Left lung (tissue), 10 donors: ENCODE measurements around the gene NR2F2. TPM values are rescaled to one million over a fixed set of nuclear protein-coding genes. Genes with fewer than 3 reads are reported as not detected.
A peak's percentile ranks its signal among the peaks of the same experiment; 100 is the strongest.

Experiments used
- ATAC-seq: fragments of 200-7000 bp; cut with Tn5 transposase; one replicate; pipeline ENCODE4 v1.9.1; 2020; ENCODE audit warnings: moderate library complexity
- DNase-seq, 4 donors: peaks; one replicate each; pipeline ENCODE4 v3.0.0-alpha.2; 2013 to 2020
- H3K27ac ChIP-seq, 2 donors: fragments of 200-600 bp; sonication (generic) in 1 of 2; one replicate each; pipeline versions ENCODE4 v1.5.0 to v1.8.0; 2020 to 2021
- H3K27me3 ChIP-seq, 2 donors: fragments of 200-600 bp; sonication (generic) in 1 of 2; one replicate each; pipeline versions ENCODE4 v1.5.0 to v1.8.0; 2020 to 2021
- H3K36me3 ChIP-seq, 2 donors: fragments of 200-600 bp; sonication (generic) in 1 of 2; one replicate each; pipeline versions ENCODE4 v1.5.0 to v1.8.0; 2020 to 2021
- H3K4me1 ChIP-seq, 2 donors: fragments of 200-600 bp; one replicate each; pipeline ENCODE4 v1.8.0; 2021
- H3K4me3 ChIP-seq, 2 donors: fragments of 200-600 bp; sonication (generic) in 1 of 2; one replicate each; pipeline versions ENCODE4 v1.5.0 to v1.8.0; 2020 to 2021; ENCODE audit warnings: mild to moderate bottlenecking in 1 of 2
- H3K9me3 ChIP-seq, 2 donors: fragments of 200-600 bp; sonication (generic) in 1 of 2; one replicate each; pipeline versions ENCODE4 v1.5.0 to v1.8.0; 2020 to 2021
- CTCF ChIP-seq, 2 donors: fragments of 200-600 bp; sonication (generic) in 1 of 2; IDR thresholded peaks; one replicate each; pipeline versions ENCODE4 v1.5.0 to v1.8.0; 2021; ENCODE audit warnings: antibody characterized with exemption in 2 of 2
- intact Hi-C, 2 donors: fragments of 100-400 bp; cut with DNase I; formaldehyde crosslinking; loops; one replicate each; pipeline versions ENCODE4 v1.11.2 to v1.14.2; 2022
- polyA plus RNA-seq, 6 donors: library from polyadenylated mRNA; unstranded; fragments of 120-200 nt; gene quantifications; one replicate each; pipeline ENCODE4 v1.2.1, GENCODE V29; 2013; ENCODE audit not compliant: insufficient read length in 6 of 6
- total RNA-seq, 2 donors: library from RNA; stranded (reverse); fragmentation: NEBNext Ultra II Directional; extraction: Animal tissue kit (Norgen Biotek cat#: 25700); gene quantifications; one replicate each; pipeline ENCODE4 v1.2.1, GENCODE V29; 2021
- donor health status: DM: no; HTN: yes; CAD: no.
- donor health status: DM: no; HTN: no; CAD: no.

NR2F2 gene
- total and polyA plus RNA-seq, 8 donors = 53.4 to 168 (median 149) TPM

GRCh38 chr15:96324192-96324895, 6.2 kb upstream of the NR2F2 start:
- H3K4me1 ChIP-seq = peaks cover 0 to 4% of the 10 kb centered on the region in 2 donors
- H3K9me3 ChIP-seq = no peaks in the 10 kb centered on the region
- peak overlapping the region; percentile 78 to 94 for H3K27ac ChIP-seq
- TF ChIP-seq CTCF (IDR thresholded peaks at IDR 0.05) = no peak
- H3K36me3 ChIP-seq = no peaks in the 10 kb centered on the region
- H3K27me3 ChIP-seq = peaks cover 15 to 100% of the 10 kb centered on the region in 2 donors
- intact Hi-C loops = loop anchor here in 1 of 2 donors (10.0 kb wide), 1 partner anchor 1040 kb away; no protein-coding TSS in a partner anchor
- DNase-seq (no peak), ATAC-seq (no peak)
- H3K4me3 ChIP-seq = peak overlapping the region; percentile 40 to 41

- H3K36me3 ChIP-seq = no peaks in the 10 kb centered on the region
- peaks cover 0 to 10% of the 10 kb centered on the region in 2 donors for H3K4me1 ChIP-seq
- no peak for ATAC-seq
- intact Hi-C loops = loop anchor here in 1 of 2 donors (10.0 kb wide), 1 partner anchor 1040 kb away; no protein-coding TSS in a partner anchor
- no peak for DNase-seq
- no peaks in the 10 kb centered on the region for H3K9me3 ChIP-seq
- peak overlapping the region; percentile 40 to 41 for H3K4me3 ChIP-seq
- TF ChIP-seq CTCF (IDR thresholded peaks at IDR 0.05) = no peak
- peak overlapping the region; percentile 78 to 94 for H3K27ac ChIP-seq
- H3K27me3 ChIP-seq = peaks cover 15 to 100% of the 10 kb centered on the region in 2 donors
These were observed 5.5 kb upstream of the NR2F2 start for GRCh38 chr15:96324940-96325540.

- H3K4me3 ChIP-seq = peak overlapping the region; percentile 40 to 41
- DNase-seq (peak in 1 of 4 donors; percentile 54), ATAC-seq (no peak)
- no peaks in the 10 kb centered on the region for H3K9me3 ChIP-seq
- H3K36me3 ChIP-seq = no peaks in the 10 kb centered on the region
- intact Hi-C loops = loop anchor here in 1 of 2 donors (10.0 kb wide), 1 partner anchor 1041 kb away; no protein-coding TSS in a partner anchor
- peaks cover 0 to 10% of the 10 kb centered on the region in 2 donors for H3K4me1 ChIP-seq
- TF ChIP-seq CTCF (IDR thresholded peaks at IDR 0.05) = no peak
- H3K27me3 ChIP-seq = peaks cover 15 to 100% of the 10 kb centered on the region in 2 donors
- H3K27ac ChIP-seq = peak overlapping the region; percentile 78 to 94
These were observed 4.8 kb upstream of the NR2F2 start for GRCh38 chr15:96325541-96326327.

GRCh38 chr15:96326328-96327154, 4.0 kb upstream of the NR2F2 start:
- Histone ChIP-seq H3K36me3 (no peaks in the 10 kb centered on the region), H3K27ac (peak overlapping the region; percentile 78 to 94), H3K4me3 (peak overlapping the region; percentile 40 to 41), H3K27me3 (peaks cover 15 to 98% of the 10 kb centered on the region in 2 donors), H3K9me3 (no peaks in the 10 kb centered on the region), H3K4me1 (peaks cover 0 to 10% of the 10 kb centered on the region in 2 donors)
- peak in 3 of 4 donors; percentile 46 to 83 (median 60) for DNase-seq
- ATAC-seq = peak; percentile 34
- no peak for TF ChIP-seq CTCF (IDR thresholded peaks at IDR 0.05)
- intact Hi-C loops = loop anchor here in 1 of 2 donors (10.0 kb wide), 1 partner anchor 1042 kb away; no protein-coding TSS in a partner anchor
